Endothelial cell of umbilical vein (primary cell): ENCODE results near the gene ADAM22. TPM values are rescaled to one million over a fixed set of nuclear protein-coding genes. Genes with fewer than 3 reads are reported as not detected.

Experiments used
- BruUV-seq: library from RNA; stranded (reverse); fragments of 400-500 nt; replicated peaks from 2 replicates; lab custom pipeline; 2021; lab: Mats Ljungman, UMichigan
- CTCF ChIA-PET: fragments of 300-600, 350-600 bp; sonication (Branson Sonifier 250); formaldehyde crosslinking; loops from one replicate; lab custom pipeline; 2021; ENCODE audit warnings: antibody characterized with exemption, inconsistent platforms; lab: Charles Lee
- POLR2A ChIA-PET: fragments of 300-600, 350-600 bp; sonication (Branson Sonifier 250); formaldehyde crosslinking; loops from one replicate; lab custom pipeline; 2021; ENCODE audit warnings: antibody characterized with exemption, inconsistent platforms; lab: Charles Lee
- DNase-seq: peaks from one replicate; pipeline ENCODE4 v3.0.0-alpha.2; 2011; ENCODE audit warnings: low read depth, low spot score
- FAIRE-seq: peaks from 2 replicates; lab custom pipeline; 2011; peaks lifted over from hg19 to GRCh38; lab: Jason Lieb, UNC
- H2AFZ ChIP-seq: 2 replicates; pipeline ENCODE4 v1.6.0; 2012; ENCODE audit warnings: low read depth, low read length, control low read depth, inconsistent platforms
- H3K27ac ChIP-seq: 2 replicates; pipeline ENCODE4 v1.5.1; 2011; ENCODE audit warnings: low read depth, mild to moderate bottlenecking, control low read depth, low read length, moderate library complexity; ENCODE audit not compliant: insufficient read depth
- H3K27me3 ChIP-seq, 2 experiments: 2 replicates each; pipeline versions ENCODE4 v1.6.0 to v1.6.1; 2011; ENCODE audit warnings: low read length in 2 of 2, mixed read lengths in 1 of 2; ENCODE audit not compliant: control insufficient read depth in 2 of 2, insufficient read depth in 2 of 2
- H3K36me3 ChIP-seq, 2 experiments: 2 replicates in 1 of 2; 3 replicates in 1 of 2; pipeline ENCODE4 v1.5.1; 2011; ENCODE audit warnings: low read length in 2 of 2, mild to moderate bottlenecking in 1 of 2, moderate library complexity in 1 of 2; ENCODE audit not compliant: control insufficient read depth in 2 of 2, insufficient read depth in 2 of 2; ENCODE audit errors: extremely low read depth in 1 of 2
- H3K4me1 ChIP-seq: 3 replicates; pipeline ENCODE4 v1.5.1; 2011; ENCODE audit warnings: mild to moderate bottlenecking, low read length; ENCODE audit not compliant: control insufficient read depth, insufficient read depth; ENCODE audit errors: extremely low read depth
- H3K4me2 ChIP-seq: 2 replicates; pipeline ENCODE4 v1.6.1; 2011; ENCODE audit warnings: low read length, control low read depth, mixed read lengths; ENCODE audit not compliant: insufficient read depth
- H3K4me3 ChIP-seq, 3 experiments: fragments of 200-600 bp in 1 of 3; sonication (generic), shearing (Covaris generic) in 1 of 3; replicated peaks in 1 of 3; 2 replicates each; pipeline ENCODE4 v1.5.1; 2011 to 2016; ENCODE audit warnings: control low read depth in 3 of 3, low read length in 3 of 3, mild to moderate bottlenecking in 2 of 3, inconsistent platforms in 1 of 3, low read depth in 1 of 3, moderate library complexity in 1 of 3; ENCODE audit not compliant: insufficient read depth in 1 of 3
- H3K79me2 ChIP-seq: 2 replicates; pipeline ENCODE4 v1.6.0; 2012; ENCODE audit warnings: low read length, inconsistent platforms; ENCODE audit not compliant: control insufficient read depth, insufficient read depth
- H3K9ac ChIP-seq: replicated peaks from 2 replicates; pipeline ENCODE3; 2011; ENCODE audit warnings: low read length, control low read depth; ENCODE audit not compliant: insufficient read depth; ENCODE audit errors: extremely low read depth
- H3K9me1 ChIP-seq: replicated peaks from 3 replicates; pipeline ENCODE4 v1.6.0; 2011; ENCODE audit warnings: mild to moderate bottlenecking, low read length; ENCODE audit not compliant: control insufficient read depth, insufficient read depth; ENCODE audit errors: extremely low read depth
- H3K9me3 ChIP-seq: replicated peaks from 2 replicates; pipeline ENCODE4 v1.5.1; 2012; ENCODE audit warnings: low read length, inconsistent platforms; ENCODE audit not compliant: control insufficient read depth, insufficient read depth
- H4K20me1 ChIP-seq: replicated peaks from 2 replicates; pipeline ENCODE3; 2011; ENCODE audit warnings: mild to moderate bottlenecking, low read length; ENCODE audit not compliant: control insufficient read depth, insufficient read depth; ENCODE audit errors: extremely low read depth
- EZH2 ChIP-seq: IDR thresholded peaks from 2 replicates; pipeline ENCODE4 v1.6.1; 2012; ENCODE audit warnings: borderline replicate concordance, low read depth, mild to moderate bottlenecking, moderate library complexity, low read length, inconsistent platforms; ENCODE audit not compliant: severe bottlenecking
- FOS ChIP-seq: IDR thresholded peaks from 2 replicates; pipeline ENCODE4 v1.6.1; 2011; ENCODE audit warnings: mild to moderate bottlenecking, low read length, moderate library complexity, borderline replicate concordance; ENCODE audit not compliant: insufficient read depth
- GATA2 ChIP-seq: IDR thresholded peaks from 2 replicates; pipeline ENCODE4 v1.7.0; 2011; ENCODE audit warnings: low read depth, mild to moderate bottlenecking, moderate library complexity, mixed read lengths, low read length; ENCODE audit not compliant: insufficient read length, insufficient read depth
- JUN ChIP-seq: IDR thresholded peaks from 2 replicates; pipeline ENCODE4 v1.6.1; 2011; ENCODE audit warnings: borderline replicate concordance, low read depth; ENCODE audit not compliant: insufficient read length, insufficient read depth
- POLR2AphosphoS5 ChIP-seq: IDR thresholded peaks from 2 replicates; pipeline ENCODE4 v1.6.1; 2012; ENCODE audit warnings: low read depth, mild to moderate bottlenecking, control low read depth, low read length, moderate library complexity; ENCODE audit not compliant: insufficient read depth
- dilution Hi-C: fragments of 300-500 bp; cut with MboI; formaldehyde crosslinking; loops from one replicate; pipeline ENCODE4 v1.15.0; 2019; ENCODE audit warnings: low sequenced_read_pairs; ENCODE audit not compliant: extremely low pct_ligation_motif_present
- intact Hi-C: fragments of 100-400 bp; cut with micrococcal nuclease; formaldehyde crosslinking; loops from one replicate; pipeline ENCODE4 v1.10.0; 2022
- polyA plus RNA-seq, 4 experiments: library from polyadenylated mRNA; depleted of rRNA in 3 of 4; stranded (reverse) in 3 of 4; unstranded in 1 of 4; fragments of >200 nt; gene quantifications; 2 replicates each; pipeline versions ENCODE4 v1.2.1 to v1.2.3, GENCODE V29; 2011 to 2012; ENCODE audit warnings: missing spikeins in 1 of 4
- total RNA-seq: library from RNA; stranded (reverse); gene quantifications from 2 replicates; pipeline ENCODE4 v1.2.3, GENCODE V29; 2021
- TF ChIP-seq, protein P1 (sequence below): IDR thresholded peaks from 2 replicates; pipeline ENCODE4 v1.6.1; 2011; ENCODE audit not compliant: insufficient read depth, insufficient read length
- TF ChIP-seq, protein P2 (sequence below), 2 donors: IDR thresholded peaks; 1 replicate in 1 of 2; 2 replicates in 1 of 2; pipeline ENCODE4 v1.5.1; 2011; ENCODE audit warnings: low read length in 2 of 2, mild to moderate bottlenecking in 2 of 2, moderate library complexity in 2 of 2, control low read depth in 1 of 2, inconsistent platforms in 1 of 2, low read depth in 1 of 2; ENCODE audit not compliant: insufficient read depth in 1 of 2; ENCODE audit errors: extremely low read depth in 1 of 2

The ADAM22 gene
- total and polyA plus RNA-seq, 2 donors (not counting 3 experiments of a cell fraction or from before 2014, with no cell fraction given), result 0.33 to 0.53 TPM

DNA sequence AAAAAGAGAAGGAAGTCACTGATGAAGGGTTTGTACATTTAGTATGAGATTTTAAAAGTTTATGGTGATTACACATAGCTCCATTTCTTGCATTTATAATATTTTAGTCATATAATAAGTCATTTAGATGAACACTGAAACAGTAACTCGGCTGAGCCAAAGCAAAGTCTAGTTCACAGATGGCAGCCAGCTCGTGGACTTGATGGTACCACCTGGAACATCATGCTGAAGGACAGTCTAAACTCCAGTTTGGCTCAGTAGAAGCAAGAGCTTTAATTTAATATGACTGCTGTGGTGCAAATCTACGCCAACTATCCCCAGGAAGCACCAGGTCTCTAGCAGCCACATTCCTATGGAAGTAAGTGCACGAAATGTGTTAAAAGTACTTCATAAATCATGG lies 269.4 kb downstream of the ADAM22 start:
- peaks cover 19 to 24% of the 10 kb centered on the region in 2 experiments for H3K36me3 ChIP-seq
- intact Hi-C loops (no loop called here), dilution Hi-C loops (no loop called here)
- no TSS peak for BruUV-seq
- H2AFZ ChIP-seq, result no peak overlapping the region
- peaks cover 5% of the 10 kb centered on the region for H4K20me1 ChIP-seq
- no peaks in the 10 kb centered on the region for H3K9me1 ChIP-seq
- H3K9me3 ChIP-seq, result no peaks in the 10 kb centered on the region
- H3K79me2 ChIP-seq, result no peaks in the 10 kb centered on the region
- DNase-seq, result no peak
- no peak overlapping the region for H3K4me3 ChIP-seq
- no peak overlapping the region for H3K9ac ChIP-seq
- H3K27ac ChIP-seq, result no peak overlapping the region
- ChIA-PET CTCF (interaction anchor here (1.7 kb wide), 1 partner anchor 34 kb away, joined by 5 read pairs; no protein-coding TSS in a partner anchor), POLR2A (no interaction called here)
- H3K27me3 ChIP-seq, result no peaks in the 10 kb centered on the region
- H3K4me2 ChIP-seq, result no peak overlapping the region
- no peak for FAIRE-seq
- TF ChIP-seq POLR2AphosphoS5, result no peak
- no peak for TF ChIP-seq JUN
- TF ChIP-seq GATA2, result no peak
- TF ChIP-seq FOS, result no peak
- no peak for TF ChIP-seq EZH2
- TF ChIP-seq, protein P1, sequence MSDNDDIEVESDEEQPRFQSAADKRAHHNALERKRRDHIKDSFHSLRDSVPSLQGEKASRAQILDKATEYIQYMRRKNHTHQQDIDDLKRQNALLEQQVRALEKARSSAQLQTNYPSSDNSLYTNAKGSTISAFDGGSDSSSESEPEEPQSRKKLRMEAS, result no peak
- TF ChIP-seq, protein P2, sequence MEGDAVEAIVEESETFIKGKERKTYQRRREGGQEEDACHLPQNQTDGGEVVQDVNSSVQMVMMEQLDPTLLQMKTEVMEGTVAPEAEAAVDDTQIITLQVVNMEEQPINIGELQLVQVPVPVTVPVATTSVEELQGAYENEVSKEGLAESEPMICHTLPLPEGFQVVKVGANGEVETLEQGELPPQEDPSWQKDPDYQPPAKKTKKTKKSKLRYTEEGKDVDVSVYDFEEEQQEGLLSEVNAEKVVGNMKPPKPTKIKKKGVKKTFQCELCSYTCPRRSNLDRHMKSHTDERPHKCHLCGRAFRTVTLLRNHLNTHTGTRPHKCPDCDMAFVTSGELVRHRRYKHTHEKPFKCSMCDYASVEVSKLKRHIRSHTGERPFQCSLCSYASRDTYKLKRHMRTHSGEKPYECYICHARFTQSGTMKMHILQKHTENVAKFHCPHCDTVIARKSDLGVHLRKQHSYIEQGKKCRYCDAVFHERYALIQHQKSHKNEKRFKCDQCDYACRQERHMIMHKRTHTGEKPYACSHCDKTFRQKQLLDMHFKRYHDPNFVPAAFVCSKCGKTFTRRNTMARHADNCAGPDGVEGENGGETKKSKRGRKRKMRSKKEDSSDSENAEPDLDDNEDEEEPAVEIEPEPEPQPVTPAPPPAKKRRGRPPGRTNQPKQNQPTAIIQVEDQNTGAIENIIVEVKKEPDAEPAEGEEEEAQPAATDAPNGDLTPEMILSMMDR (IDR thresholded peaks at IDR 0.05; ENCODE audit: extremely low read depth in 1 of 2, insufficient read depth in 1 of 2, low read depth in 1 of 2, low read length in 2 of 2), result no peak
- H3K4me1 ChIP-seq, result no peaks in the 10 kb centered on the region
